Astrocyte (in vitro differentiated cells and primary cell): ENCODE data around the gene FER.

ENCODE experiments used
- CTCF ChIP-seq: IDR thresholded peaks from 2 replicates; pipeline ENCODE4 v1.5.1; 2011; ENCODE audit warnings: low read depth, mild to moderate bottlenecking, inconsistent platforms, low read length, moderate library complexity; ENCODE audit not compliant: insufficient read depth
- EZH2 ChIP-seq: IDR thresholded peaks from 2 replicates; pipeline ENCODE4 v1.6.1; 2012; ENCODE audit warnings: mild to moderate bottlenecking, low read length, inconsistent platforms; ENCODE audit not compliant: insufficient read depth

GRCh38 chr5:108820983-108821382, 73.3 kb downstream of the FER start:
- TF ChIP-seq CTCF: no peak
- no peak for TF ChIP-seq EZH2
